Measurements from ENCODE around the gene THSD7A.

DNA sequence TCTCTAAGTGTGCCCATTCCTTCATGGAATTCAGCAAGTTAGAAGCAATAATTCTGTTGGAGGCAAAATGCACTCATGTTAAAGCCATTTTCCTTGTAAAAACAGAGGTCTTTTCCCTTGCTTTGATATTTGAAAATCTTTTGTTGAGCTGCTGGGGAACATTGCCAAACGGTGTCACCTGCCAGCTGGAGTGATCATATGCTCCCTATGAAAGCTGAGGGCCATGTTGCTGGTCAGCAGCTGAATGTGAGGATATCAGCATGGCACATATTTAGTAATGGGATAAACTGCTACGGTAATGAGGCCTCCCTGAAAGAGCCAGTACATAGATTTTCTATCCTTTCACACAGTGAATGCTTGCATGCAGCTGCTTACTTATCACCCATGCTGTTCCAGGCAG lies 224.3 kb downstream of the THSD7A start:
- TF ChIP-seq, protein P1, sequence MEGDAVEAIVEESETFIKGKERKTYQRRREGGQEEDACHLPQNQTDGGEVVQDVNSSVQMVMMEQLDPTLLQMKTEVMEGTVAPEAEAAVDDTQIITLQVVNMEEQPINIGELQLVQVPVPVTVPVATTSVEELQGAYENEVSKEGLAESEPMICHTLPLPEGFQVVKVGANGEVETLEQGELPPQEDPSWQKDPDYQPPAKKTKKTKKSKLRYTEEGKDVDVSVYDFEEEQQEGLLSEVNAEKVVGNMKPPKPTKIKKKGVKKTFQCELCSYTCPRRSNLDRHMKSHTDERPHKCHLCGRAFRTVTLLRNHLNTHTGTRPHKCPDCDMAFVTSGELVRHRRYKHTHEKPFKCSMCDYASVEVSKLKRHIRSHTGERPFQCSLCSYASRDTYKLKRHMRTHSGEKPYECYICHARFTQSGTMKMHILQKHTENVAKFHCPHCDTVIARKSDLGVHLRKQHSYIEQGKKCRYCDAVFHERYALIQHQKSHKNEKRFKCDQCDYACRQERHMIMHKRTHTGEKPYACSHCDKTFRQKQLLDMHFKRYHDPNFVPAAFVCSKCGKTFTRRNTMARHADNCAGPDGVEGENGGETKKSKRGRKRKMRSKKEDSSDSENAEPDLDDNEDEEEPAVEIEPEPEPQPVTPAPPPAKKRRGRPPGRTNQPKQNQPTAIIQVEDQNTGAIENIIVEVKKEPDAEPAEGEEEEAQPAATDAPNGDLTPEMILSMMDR (IDR thresholded peaks at IDR 0.05; ENCODE audit: control extremely low read depth in 1 of 3, insufficient read depth in 1 of 3, low read depth in 1 of 3, low read length in 3 of 3): no peak
- TF ChIP-seq YY1 (IDR thresholded peaks at IDR 0.05; ENCODE audit: low read depth, low read length) (no peak), TAF1 (IDR thresholded peaks at IDR 0.05; ENCODE audit: low read depth, low read length) (no peak), BACH1 (IDR thresholded peaks at IDR 0.05; ENCODE audit: low read length) (no peak), POU5F1 (IDR thresholded peaks at IDR 0.05; ENCODE audit: low read depth, low read length) (no peak), SIN3A (conservative IDR thresholded peaks at IDR 0.05 in 1 of 2, IDR thresholded peaks at IDR 0.05 in 1 of 2; ENCODE audit: low read depth in 1 of 2, low read length in 2 of 2) (no peak), CHD2 (IDR thresholded peaks at IDR 0.05; ENCODE audit: low read length) (no peak), POLR2A (IDR thresholded peaks at IDR 0.05; ENCODE audit: control extremely low read depth in 1 of 2, low read depth in 2 of 2, low read length in 2 of 2) (no peak), EP300 (IDR thresholded peaks at IDR 0.05; ENCODE audit: borderline replicate concordance in 1 of 2, low read depth in 2 of 2, low read length in 2 of 2) (no peak), SUZ12 (IDR thresholded peaks at IDR 0.05; ENCODE audit: low read length) (no peak), POLR2AphosphoS5 (IDR thresholded peaks at IDR 0.05; ENCODE audit: low read depth, low read length) (no peak), NANOG (IDR thresholded peaks at IDR 0.05; ENCODE audit: insufficient read depth, low read depth, low read length, poor library complexity, severe bottlenecking) (no peak)

Data from H1 (cell line).